Esophagus squamous epithelium (tissue), 4 donors: ENCODE results near the gene ADGRG7.

ENCODE experiments used
- POLR2A ChIP-seq, 4 donors: fragments of 450-650 bp; IDR thresholded peaks; one replicate each; pipeline ENCODE4 v1.6.1; 2017; ENCODE audit warnings: antibody characterized with exemption in 4 of 4, mild to moderate bottlenecking in 4 of 4, moderate library complexity in 3 of 4
- TF ChIP-seq, protein P1 (sequence below), 6 experiments: fragments of 450-650 bp in 4 of 6; fragments of 200-600 bp in 2 of 6; sonication (generic) in 2 of 6; IDR thresholded peaks; one replicate each; pipeline ENCODE4 v1.5.1; 2016 to 2019; ENCODE audit warnings: antibody characterized with exemption in 6 of 6, mild to moderate bottlenecking in 4 of 6, moderate library complexity in 4 of 6

DNA sequence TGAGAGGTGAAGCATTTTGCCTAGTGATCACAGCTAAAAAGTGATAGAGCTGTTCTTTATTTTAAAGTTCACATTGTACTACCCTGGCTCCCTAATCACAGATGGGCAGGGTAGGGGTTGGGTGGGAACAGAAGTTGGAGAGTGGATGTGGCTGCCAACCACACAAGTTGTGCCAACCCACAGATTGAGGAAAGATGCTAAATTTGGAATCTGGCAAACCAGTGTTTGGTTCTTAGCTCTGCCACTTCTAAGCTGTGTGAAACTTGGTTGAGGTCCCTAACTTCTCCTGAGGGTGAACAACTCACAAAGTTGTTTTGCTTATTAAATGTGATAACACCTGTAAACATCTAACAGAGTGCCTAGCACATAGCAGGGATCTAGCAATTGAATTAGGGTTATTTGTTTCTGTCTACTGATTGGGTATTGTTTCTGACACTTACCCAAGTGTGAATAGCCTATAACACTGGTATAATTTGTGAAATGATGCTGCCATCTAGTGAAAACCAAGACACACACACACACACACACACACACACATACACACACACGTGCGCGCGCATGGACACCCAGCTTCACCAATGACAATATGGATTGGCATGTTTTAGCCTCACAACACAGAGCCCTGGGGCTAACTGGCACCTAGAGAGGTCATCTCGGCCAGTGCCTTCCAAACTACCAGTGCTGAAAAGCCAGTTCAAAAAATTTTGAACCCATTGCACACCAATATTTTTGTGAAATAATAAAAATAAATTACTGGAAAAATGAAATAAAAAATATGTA lies 25.3 kb downstream of the ADGRG7 start:
- TF ChIP-seq, protein P1, sequence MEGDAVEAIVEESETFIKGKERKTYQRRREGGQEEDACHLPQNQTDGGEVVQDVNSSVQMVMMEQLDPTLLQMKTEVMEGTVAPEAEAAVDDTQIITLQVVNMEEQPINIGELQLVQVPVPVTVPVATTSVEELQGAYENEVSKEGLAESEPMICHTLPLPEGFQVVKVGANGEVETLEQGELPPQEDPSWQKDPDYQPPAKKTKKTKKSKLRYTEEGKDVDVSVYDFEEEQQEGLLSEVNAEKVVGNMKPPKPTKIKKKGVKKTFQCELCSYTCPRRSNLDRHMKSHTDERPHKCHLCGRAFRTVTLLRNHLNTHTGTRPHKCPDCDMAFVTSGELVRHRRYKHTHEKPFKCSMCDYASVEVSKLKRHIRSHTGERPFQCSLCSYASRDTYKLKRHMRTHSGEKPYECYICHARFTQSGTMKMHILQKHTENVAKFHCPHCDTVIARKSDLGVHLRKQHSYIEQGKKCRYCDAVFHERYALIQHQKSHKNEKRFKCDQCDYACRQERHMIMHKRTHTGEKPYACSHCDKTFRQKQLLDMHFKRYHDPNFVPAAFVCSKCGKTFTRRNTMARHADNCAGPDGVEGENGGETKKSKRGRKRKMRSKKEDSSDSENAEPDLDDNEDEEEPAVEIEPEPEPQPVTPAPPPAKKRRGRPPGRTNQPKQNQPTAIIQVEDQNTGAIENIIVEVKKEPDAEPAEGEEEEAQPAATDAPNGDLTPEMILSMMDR (IDR thresholded peaks at IDR 0.05) = peak in 3 of 6 experiments; percentile 26 to 50 (median 28)
- TF ChIP-seq POLR2A (IDR thresholded peaks at IDR 0.05) = no peak
